Neural progenitor cell (in vitro differentiated cells): ENCODE results near the gene AMELX.

Source experiments
- EZH2phosphoT487 ChIP-seq: fragments of 200-600 bp; sonication (generic); IDR thresholded peaks from 2 replicates; pipeline ENCODE4 v1.6.1; 2017; ENCODE audit warnings: antibody characterized with exemption
- TF ChIP-seq, protein P1 (sequence below): fragments of 200-600 bp; sonication (generic); IDR thresholded peaks from 2 replicates; pipeline ENCODE4 v1.5.1; 2017; ENCODE audit warnings: antibody characterized with exemption, mild to moderate bottlenecking

DNA sequence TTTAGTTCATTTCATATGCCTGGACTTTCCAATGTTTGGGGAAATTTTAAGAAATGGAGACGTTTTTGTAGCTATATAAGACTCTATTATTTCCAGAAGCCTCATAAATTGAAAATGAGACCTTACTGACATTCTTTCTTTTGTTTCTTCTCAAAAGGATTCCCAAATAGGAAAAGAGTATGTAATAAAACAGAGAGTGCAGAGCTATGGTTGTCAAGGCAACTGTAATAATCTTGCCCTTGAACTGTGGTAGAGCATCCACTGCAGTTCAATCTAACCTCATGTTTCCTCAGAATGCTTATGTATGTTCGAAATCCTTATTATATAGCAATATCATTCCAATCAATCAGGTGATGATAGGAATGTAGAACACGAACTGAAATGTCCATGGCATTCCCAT lies 54.1 kb downstream of the AMELX start:
- TF ChIP-seq, protein P1, sequence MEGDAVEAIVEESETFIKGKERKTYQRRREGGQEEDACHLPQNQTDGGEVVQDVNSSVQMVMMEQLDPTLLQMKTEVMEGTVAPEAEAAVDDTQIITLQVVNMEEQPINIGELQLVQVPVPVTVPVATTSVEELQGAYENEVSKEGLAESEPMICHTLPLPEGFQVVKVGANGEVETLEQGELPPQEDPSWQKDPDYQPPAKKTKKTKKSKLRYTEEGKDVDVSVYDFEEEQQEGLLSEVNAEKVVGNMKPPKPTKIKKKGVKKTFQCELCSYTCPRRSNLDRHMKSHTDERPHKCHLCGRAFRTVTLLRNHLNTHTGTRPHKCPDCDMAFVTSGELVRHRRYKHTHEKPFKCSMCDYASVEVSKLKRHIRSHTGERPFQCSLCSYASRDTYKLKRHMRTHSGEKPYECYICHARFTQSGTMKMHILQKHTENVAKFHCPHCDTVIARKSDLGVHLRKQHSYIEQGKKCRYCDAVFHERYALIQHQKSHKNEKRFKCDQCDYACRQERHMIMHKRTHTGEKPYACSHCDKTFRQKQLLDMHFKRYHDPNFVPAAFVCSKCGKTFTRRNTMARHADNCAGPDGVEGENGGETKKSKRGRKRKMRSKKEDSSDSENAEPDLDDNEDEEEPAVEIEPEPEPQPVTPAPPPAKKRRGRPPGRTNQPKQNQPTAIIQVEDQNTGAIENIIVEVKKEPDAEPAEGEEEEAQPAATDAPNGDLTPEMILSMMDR: no peak
- no peak for TF ChIP-seq EZH2phosphoT487
